ENCODE data around the gene ZSWIM6.

The ZSWIM6 gene

GRCh38 chr5:61479850-61480614 is 148.0 kb downstream of the ZSWIM6 start:
- Histone ChIP-seq H3K9ac (ENCODE audit: low read depth, low read length) (no peak overlapping the region), H3K4me1 (ENCODE audit: insufficient read depth, low read length) (peaks cover 6% of the 10 kb centered on the region; the same call in 1 of the 2 replicates), H3K4me3 (ENCODE audit: low read length) (no peak overlapping the region), H3K27me3 (ENCODE audit: insufficient read depth, low read length) (no peaks in the 10 kb centered on the region), H3K36me3 (ENCODE audit: insufficient read depth, low read depth, low read length) (no peaks in the 10 kb centered on the region), H3K27ac (ENCODE audit: low read length) (no peak overlapping the region), H3K9me3 (ENCODE audit: insufficient read depth, low read depth, low read length) (no peaks in the 10 kb centered on the region)

DNA sequence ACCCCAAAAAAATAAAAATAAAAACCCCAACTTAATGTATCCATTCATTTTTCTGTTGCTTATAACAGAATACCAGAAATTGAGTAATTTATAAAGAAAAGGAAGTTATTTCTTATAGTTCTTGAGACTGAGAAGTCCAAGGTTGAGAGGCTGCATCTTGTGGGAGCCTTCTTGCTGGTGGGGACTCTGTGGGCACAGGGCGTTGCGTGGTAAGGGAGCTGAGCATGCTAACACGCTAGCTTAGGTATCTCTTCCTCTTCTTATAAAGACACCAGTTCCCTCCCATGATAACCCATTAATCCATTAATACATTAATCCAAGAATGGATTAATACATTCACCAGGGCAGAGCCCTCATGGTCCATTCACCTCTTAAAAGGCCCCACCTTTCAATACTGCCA is 150.9 kb downstream of the ZSWIM6 start:
- H3K9me3 ChIP-seq (ENCODE audit: insufficient read depth, low read depth, low read length), result no peaks in the 10 kb centered on the region
- peaks cover 6% of the 10 kb centered on the region; the same call in 1 of the 2 replicates for H3K4me1 ChIP-seq (ENCODE audit: insufficient read depth, low read length)
- no peaks in the 10 kb centered on the region for H3K36me3 ChIP-seq (ENCODE audit: insufficient read depth, low read depth, low read length)
- no peaks in the 10 kb centered on the region for H3K27me3 ChIP-seq (ENCODE audit: insufficient read depth, low read length)
- no peak overlapping the region for H3K4me3 ChIP-seq (ENCODE audit: low read length)
- no peak overlapping the region for H3K9ac ChIP-seq (ENCODE audit: low read depth, low read length)
- no peak overlapping the region for H3K27ac ChIP-seq (ENCODE audit: low read length)

DNA sequence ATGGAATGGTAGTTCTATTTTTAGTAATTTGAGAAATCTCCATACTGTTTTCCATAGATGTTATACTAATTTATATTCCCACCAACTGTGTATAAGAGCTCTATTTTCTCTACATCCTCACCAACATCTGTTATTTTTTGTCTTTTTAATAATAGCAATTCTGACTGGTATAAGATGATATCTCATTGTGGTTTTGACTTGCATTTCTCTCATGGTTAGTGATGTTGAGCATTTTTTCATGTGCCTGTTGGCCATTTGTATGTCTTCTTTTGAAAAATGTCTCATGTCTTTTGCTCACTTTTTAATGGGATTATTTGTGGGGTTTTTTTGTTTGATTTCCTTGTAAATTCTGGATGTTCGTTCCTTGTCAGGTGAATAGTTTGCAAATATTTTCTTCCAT is 154.4 kb downstream of the ZSWIM6 start:
- Histone ChIP-seq H3K27ac (ENCODE audit: low read length) (no peak overlapping the region), H3K36me3 (ENCODE audit: insufficient read depth, low read depth, low read length) (no peaks in the 10 kb centered on the region), H3K4me3 (ENCODE audit: low read length) (no peak overlapping the region), H3K9ac (ENCODE audit: low read depth, low read length) (no peak overlapping the region), H3K4me1 (ENCODE audit: insufficient read depth, low read length) (no peaks in the 10 kb centered on the region), H3K9me3 (ENCODE audit: insufficient read depth, low read depth, low read length) (no peaks in the 10 kb centered on the region), H3K27me3 (ENCODE audit: insufficient read depth, low read length) (no peaks in the 10 kb centered on the region)

- H3K9ac ChIP-seq (ENCODE audit: low read depth, low read length), result no peak overlapping the region
Observed at GRCh38 chr5:61489574-61489973, 157.5 kb downstream of the ZSWIM6 start.

DNA sequence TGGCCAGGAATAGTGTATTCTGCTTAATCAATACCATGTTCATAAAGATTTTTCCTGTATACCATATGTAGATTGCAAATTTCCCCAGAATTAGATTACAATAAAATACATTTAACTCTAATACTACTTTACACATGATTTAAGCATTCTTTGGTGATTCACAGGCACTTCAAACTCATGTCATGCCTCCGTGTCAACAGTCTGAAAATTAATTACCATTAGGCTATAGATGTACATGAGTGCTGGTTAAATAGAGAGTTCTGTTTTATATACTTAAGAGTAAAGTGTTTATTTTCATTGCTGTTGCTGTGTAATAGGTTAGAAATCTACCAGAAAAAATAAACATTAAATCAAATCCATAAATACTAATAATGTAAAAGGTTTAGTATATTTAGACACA is 159.8 kb downstream of the ZSWIM6 start:
- Histone ChIP-seq H3K9me3 (ENCODE audit: insufficient read depth, low read depth, low read length) (no peaks in the 10 kb centered on the region), H3K27ac (ENCODE audit: low read length) (no peak overlapping the region), H3K36me3 (ENCODE audit: insufficient read depth, low read depth, low read length) (no peaks in the 10 kb centered on the region; the same call in 1 of the 2 replicates), H3K27me3 (ENCODE audit: insufficient read depth, low read length) (no peaks in the 10 kb centered on the region), H3K9ac (ENCODE audit: low read depth, low read length) (no peak overlapping the region), H3K4me3 (ENCODE audit: low read length) (no peak overlapping the region), H3K4me1 (ENCODE audit: insufficient read depth, low read length) (no peaks in the 10 kb centered on the region; the same call in 1 of the 2 replicates)

More at GRCh38 chr5:61489574-61489973, 157.5 kb downstream of the ZSWIM6 start:
- H3K36me3 ChIP-seq (ENCODE audit: insufficient read depth, low read depth, low read length), result no peaks in the 10 kb centered on the region; the same call in 1 of the 2 replicates
- H3K4me1 ChIP-seq (ENCODE audit: insufficient read depth, low read length), result no peaks in the 10 kb centered on the region
- H3K4me3 ChIP-seq (ENCODE audit: low read length), result no peak overlapping the region
- no peak overlapping the region for H3K27ac ChIP-seq (ENCODE audit: low read length)
- H3K27me3 ChIP-seq (ENCODE audit: insufficient read depth, low read length), result no peaks in the 10 kb centered on the region
- no peaks in the 10 kb centered on the region for H3K9me3 ChIP-seq (ENCODE audit: insufficient read depth, low read depth, low read length)

DNA sequence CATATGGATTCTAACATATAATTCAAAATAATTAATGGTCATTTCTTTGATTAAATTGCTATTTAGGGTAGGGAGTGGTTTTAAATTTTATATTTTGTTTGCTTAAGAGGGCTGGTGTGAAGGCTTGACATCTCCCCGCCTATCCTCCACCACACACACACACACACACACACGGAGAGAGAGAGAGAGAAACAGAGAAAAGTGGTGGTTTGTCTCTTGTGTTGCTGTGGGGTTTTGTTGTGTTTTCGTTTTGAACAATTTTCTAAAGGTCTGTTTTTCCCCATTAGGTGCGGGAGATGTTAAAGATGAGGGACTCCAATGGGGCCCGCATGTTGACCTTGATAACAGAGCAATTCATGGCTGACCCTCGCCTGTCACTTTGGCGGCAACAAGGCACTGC is 161.9 kb downstream of the ZSWIM6 start:
- no peak overlapping the region for H3K27ac ChIP-seq (ENCODE audit: low read length)

GRCh38 chr5:61496446-61496845 is 164.4 kb downstream of the ZSWIM6 start:
- H3K9ac ChIP-seq (ENCODE audit: low read depth, low read length), result no peak overlapping the region
- H3K9me3 ChIP-seq (ENCODE audit: insufficient read depth, low read depth, low read length), result no peaks in the 10 kb centered on the region
- H3K4me1 ChIP-seq (ENCODE audit: insufficient read depth, low read length), result no peaks in the 10 kb centered on the region; the same call in 1 of the 2 replicates
- H3K36me3 ChIP-seq (ENCODE audit: insufficient read depth, low read depth, low read length), result no peaks in the 10 kb centered on the region; the same call in 1 of the 2 replicates
- H3K4me3 ChIP-seq (ENCODE audit: low read length), result no peak overlapping the region
- H3K27me3 ChIP-seq (ENCODE audit: insufficient read depth, low read length), result no peaks in the 10 kb centered on the region
- no peak overlapping the region for H3K27ac ChIP-seq (ENCODE audit: low read length)

More for the DNA sequence above, 161.9 kb downstream of the ZSWIM6 start:
- no peak overlapping the region for H3K9ac ChIP-seq (ENCODE audit: low read depth, low read length)
- no peaks in the 10 kb centered on the region; the same call in 1 of the 2 replicates for H3K4me1 ChIP-seq (ENCODE audit: insufficient read depth, low read length)
- H3K9me3 ChIP-seq (ENCODE audit: insufficient read depth, low read depth, low read length), result no peaks in the 10 kb centered on the region
- no peaks in the 10 kb centered on the region; the same call in 1 of the 2 replicates for H3K36me3 ChIP-seq (ENCODE audit: insufficient read depth, low read depth, low read length)
- H3K27me3 ChIP-seq (ENCODE audit: insufficient read depth, low read length), result no peaks in the 10 kb centered on the region
- no peak overlapping the region for H3K4me3 ChIP-seq (ENCODE audit: low read length)

DNA sequence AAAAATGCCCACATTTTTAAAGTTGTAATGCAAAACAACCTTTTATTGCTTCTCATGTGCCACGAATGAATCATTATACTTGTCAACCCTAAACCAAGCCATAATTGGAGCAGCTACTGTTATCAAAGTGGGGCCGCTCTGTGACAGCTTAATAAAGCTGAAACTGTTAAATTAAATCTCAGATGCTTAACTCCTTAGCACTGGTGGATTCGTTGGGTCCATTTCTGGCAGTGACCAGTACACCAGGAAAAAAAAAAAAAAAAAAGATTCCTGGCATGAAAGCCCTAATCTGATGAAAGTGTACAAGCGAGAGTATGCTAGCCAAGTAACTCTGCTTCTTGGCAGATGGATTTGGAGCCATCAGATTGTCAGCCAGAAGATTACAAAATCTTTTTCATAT is 164.8 kb downstream of the ZSWIM6 start:
- Histone ChIP-seq H3K9me3 (ENCODE audit: insufficient read depth, low read depth, low read length) (no peaks in the 10 kb centered on the region), H3K27ac (ENCODE audit: low read length) (no peak overlapping the region)

GRCh38 chr5:61498121-61498520 is 166.1 kb downstream of the ZSWIM6 start:
- Histone ChIP-seq H3K9me3 (ENCODE audit: insufficient read depth, low read depth, low read length) (no peaks in the 10 kb centered on the region), H3K27me3 (ENCODE audit: insufficient read depth, low read length) (no peaks in the 10 kb centered on the region), H3K4me1 (ENCODE audit: insufficient read depth, low read length) (no peaks in the 10 kb centered on the region; the same call in 1 of the 2 replicates), H3K9ac (ENCODE audit: low read depth, low read length) (no peak overlapping the region), H3K4me3 (ENCODE audit: low read length) (no peak overlapping the region), H3K27ac (ENCODE audit: low read length) (no peak overlapping the region), H3K36me3 (ENCODE audit: insufficient read depth, low read depth, low read length) (no peaks in the 10 kb centered on the region; the same call in 1 of the 2 replicates)

More for the DNA sequence above, 164.8 kb downstream of the ZSWIM6 start:
- Histone ChIP-seq H3K27me3 (ENCODE audit: insufficient read depth, low read length) (no peaks in the 10 kb centered on the region), H3K9ac (ENCODE audit: low read depth, low read length) (no peak overlapping the region), H3K4me3 (ENCODE audit: low read length) (no peak overlapping the region), H3K36me3 (ENCODE audit: insufficient read depth, low read depth, low read length) (no peaks in the 10 kb centered on the region; the same call in 1 of the 2 replicates), H3K4me1 (ENCODE audit: insufficient read depth, low read length) (no peaks in the 10 kb centered on the region; the same call in 1 of the 2 replicates)

DNA sequence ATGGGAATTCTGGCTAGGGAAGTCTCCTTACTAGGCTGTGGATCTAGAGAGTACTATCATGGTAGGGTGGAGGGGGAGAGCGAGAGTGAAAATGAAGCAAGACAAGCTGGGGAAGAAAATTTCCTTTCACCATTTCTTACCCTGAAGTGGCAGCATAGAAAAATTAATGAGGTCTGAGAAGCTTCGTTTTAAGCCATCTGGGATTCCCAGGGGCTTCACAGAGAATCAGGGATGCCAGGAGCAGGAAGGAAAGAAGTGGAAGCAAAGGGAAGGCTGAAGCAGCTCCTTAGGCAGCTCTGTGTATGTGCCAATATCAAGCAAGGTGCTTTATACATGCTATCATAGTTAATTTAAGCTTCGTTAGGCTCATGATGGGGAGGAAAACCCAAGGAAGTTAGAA is 169.9 kb downstream of the ZSWIM6 start:
- no peak overlapping the region for H3K4me3 ChIP-seq (ENCODE audit: low read length)
- H3K36me3 ChIP-seq (ENCODE audit: insufficient read depth, low read depth, low read length), result no peaks in the 10 kb centered on the region
- H3K27ac ChIP-seq (ENCODE audit: low read length), result no peak overlapping the region
- no peaks in the 10 kb centered on the region for H3K9me3 ChIP-seq (ENCODE audit: insufficient read depth, low read depth, low read length)
- no peaks in the 10 kb centered on the region for H3K4me1 ChIP-seq (ENCODE audit: insufficient read depth, low read length)
- no peaks in the 10 kb centered on the region for H3K27me3 ChIP-seq (ENCODE audit: insufficient read depth, low read length)
- no peak overlapping the region for H3K9ac ChIP-seq (ENCODE audit: low read depth, low read length)

DNA sequence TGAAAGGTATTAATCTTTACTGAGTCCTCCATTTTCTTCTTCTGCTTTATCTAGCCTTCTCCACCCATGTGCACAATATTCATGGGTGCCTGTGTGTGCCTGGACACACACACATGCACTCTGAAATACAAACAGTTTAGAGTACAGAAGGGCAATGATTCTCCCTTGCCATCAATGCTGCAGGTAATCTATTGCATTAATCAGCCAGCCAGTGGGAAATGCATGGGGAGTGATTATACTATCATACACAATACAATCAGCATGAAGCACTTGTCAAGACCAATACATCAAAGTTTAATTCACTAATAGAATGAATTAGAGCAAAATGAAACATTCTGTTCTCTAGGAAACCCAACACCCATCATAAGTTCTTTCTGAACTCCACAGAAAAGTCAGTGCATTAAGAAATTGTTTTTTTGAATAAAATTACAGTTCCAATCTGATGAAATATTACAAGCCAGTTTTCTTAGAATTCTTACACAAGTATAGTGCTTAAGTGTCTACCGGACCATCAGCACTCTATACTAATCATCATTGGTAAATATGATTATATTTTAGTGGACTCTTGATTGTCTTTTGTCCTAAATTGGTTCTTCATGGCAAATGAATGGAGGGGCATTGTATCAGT is 172.2 kb downstream of the ZSWIM6 start:
- Histone ChIP-seq H3K9me3 (ENCODE audit: insufficient read depth, low read depth, low read length) (no peaks in the 10 kb centered on the region), H3K4me1 (ENCODE audit: insufficient read depth, low read length) (no peaks in the 10 kb centered on the region), H3K36me3 (ENCODE audit: insufficient read depth, low read depth, low read length) (no peaks in the 10 kb centered on the region), H3K27ac (ENCODE audit: low read length) (no peak overlapping the region), H3K9ac (ENCODE audit: low read depth, low read length) (no peak overlapping the region), H3K4me3 (ENCODE audit: low read length) (no peak overlapping the region), H3K27me3 (ENCODE audit: insufficient read depth, low read length) (no peaks in the 10 kb centered on the region)

DNA sequence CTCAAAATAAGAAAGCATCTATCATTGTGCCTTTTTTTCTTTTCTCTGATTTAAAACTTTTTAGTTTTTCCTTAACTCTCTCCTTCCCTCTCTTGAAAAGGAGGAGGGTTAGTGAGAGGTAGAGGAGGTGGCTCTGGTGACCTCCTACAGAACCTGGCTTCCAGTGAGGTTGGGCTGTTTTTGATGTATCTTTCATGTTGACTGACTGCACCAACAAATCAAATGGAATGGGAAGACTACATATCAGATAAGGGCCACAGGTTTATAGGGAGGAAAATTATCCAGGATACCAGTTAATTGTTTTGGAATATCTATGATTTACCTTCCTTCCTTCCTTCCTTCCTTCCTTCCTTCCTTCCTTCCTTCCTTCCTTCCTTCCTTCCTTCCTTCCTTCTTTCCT is 173.2 kb downstream of the ZSWIM6 start:
- Histone ChIP-seq H3K27ac (ENCODE audit: low read length) (no peak overlapping the region), H3K9me3 (ENCODE audit: insufficient read depth, low read depth, low read length) (no peaks in the 10 kb centered on the region), H3K36me3 (ENCODE audit: insufficient read depth, low read depth, low read length) (no peaks in the 10 kb centered on the region), H3K27me3 (ENCODE audit: insufficient read depth, low read length) (no peaks in the 10 kb centered on the region), H3K4me3 (ENCODE audit: low read length) (no peak overlapping the region), H3K4me1 (ENCODE audit: insufficient read depth, low read length) (no peaks in the 10 kb centered on the region), H3K9ac (ENCODE audit: low read depth, low read length) (no peak overlapping the region)
